CD14-positive monocyte (primary cell): ENCODE measurements around the gene FOXL2. TPM values are rescaled to one million over a fixed set of nuclear protein-coding genes. Genes with fewer than 3 reads are reported as not detected.

Experiments used
- DNase-seq, 3 donors: peaks; one replicate each; pipeline ENCODE4 v3.0.0-alpha.2; 2011 to 2022
- H2AFZ ChIP-seq: 2 replicates; pipeline ENCODE4 v1.6.0; 2012; ENCODE audit warnings: mild to moderate bottlenecking, low read depth, low read length, inconsistent platforms; ENCODE audit not compliant: insufficient read depth, poor library complexity, severe bottlenecking
- H3K27ac ChIP-seq, 2 donors: 1 replicate in 1 of 2; 2 replicates in 1 of 2; pipeline ENCODE4 v1.5.1; 2012 to 2013; ENCODE audit warnings: low read length in 2 of 2, control low read depth in 1 of 2, inconsistent platforms in 1 of 2, low read depth in 1 of 2, mild to moderate bottlenecking in 1 of 2
- H3K27me3 ChIP-seq, 2 donors: one replicate each; pipeline versions ENCODE4 v1.6.0 to v1.6.1; 2011 to 2013; ENCODE audit warnings: low read length in 2 of 2; ENCODE audit not compliant: control insufficient read depth in 2 of 2, insufficient read depth in 2 of 2
- H3K36me3 ChIP-seq, 2 donors: replicated peaks in 1 of 2; 1 replicate in 1 of 2; 2 replicates in 1 of 2; pipeline versions ENCODE4 v1.5.1 to v1.6.1; 2012 to 2013; ENCODE audit warnings: low read length in 2 of 2, control low read depth in 1 of 2, inconsistent platforms in 1 of 2, mild to moderate bottlenecking in 1 of 2; ENCODE audit not compliant: insufficient read depth in 2 of 2, control insufficient read depth in 1 of 2
- H3K4me1 ChIP-seq, 2 donors: 1 replicate in 1 of 2; 2 replicates in 1 of 2; pipeline versions ENCODE4 v1.5.1 to v1.6.1; 2012 to 2013; ENCODE audit warnings: low read length in 2 of 2, control low read depth in 1 of 2, inconsistent platforms in 1 of 2, mild to moderate bottlenecking in 1 of 2, moderate library complexity in 1 of 2; ENCODE audit not compliant: insufficient read depth in 2 of 2, control insufficient read depth in 1 of 2
- H3K4me2 ChIP-seq: replicated peaks from 2 replicates; pipeline ENCODE3; 2012; ENCODE audit warnings: low read length, moderate library complexity, mild to moderate bottlenecking; ENCODE audit not compliant: poor library complexity, severe bottlenecking; ENCODE audit errors: extremely low read depth
- H3K4me3 ChIP-seq, 3 experiments: fragments of 200-600 bp in 1 of 3; sonication (generic) in 1 of 3; replicated peaks in 1 of 3; 1 replicate in 2 of 3; 2 replicates in 1 of 3; pipeline ENCODE4 v1.5.1; 2011 to 2013; ENCODE audit warnings: low read length in 3 of 3, mild to moderate bottlenecking in 3 of 3, control low read depth in 2 of 3, low read depth in 2 of 3, inconsistent platforms in 1 of 3, moderate library complexity in 1 of 3
- H3K79me2 ChIP-seq: 2 replicates; pipeline ENCODE4 v1.6.0; 2012; ENCODE audit warnings: mild to moderate bottlenecking, control low read depth, inconsistent platforms, low read length, moderate library complexity; ENCODE audit not compliant: insufficient read depth
- H3K9ac ChIP-seq: 2 replicates; pipeline ENCODE4 v1.6.0; 2017; ENCODE audit warnings: low read length, mild to moderate bottlenecking; ENCODE audit not compliant: insufficient read depth, poor library complexity, severe bottlenecking
- H3K9me3 ChIP-seq, 2 donors: replicated peaks in 1 of 2; 1 replicate in 1 of 2; 2 replicates in 1 of 2; pipeline versions ENCODE4 v1.5.1 to v1.6.1; 2012 to 2013; ENCODE audit warnings: low read length in 2 of 2, control low read depth in 1 of 2; ENCODE audit not compliant: control insufficient read depth in 1 of 2, insufficient read depth in 1 of 2
- H4K20me1 ChIP-seq: 2 replicates; pipeline ENCODE4 v1.6.0; 2012; ENCODE audit warnings: mild to moderate bottlenecking, low read length, control low read depth, moderate library complexity; ENCODE audit not compliant: insufficient read depth
- H3K27ac Mint-ChIP-seq, 7 donors: one replicate each; pipeline ENCODE4 v1.8.0; 2020; ENCODE audit warnings: mild to moderate bottlenecking in 7 of 7, mixed read lengths in 7 of 7, moderate library complexity in 6 of 7, inconsistent platforms in 2 of 7
- H3K27me3 Mint-ChIP-seq, 3 donors: one replicate each; pipeline ENCODE4 v1.8.0; 2021 to 2022; ENCODE audit warnings: low read depth in 3 of 3, mild to moderate bottlenecking in 3 of 3, mixed read lengths in 3 of 3, moderate library complexity in 3 of 3, inconsistent platforms in 1 of 3
- H3K36me3 Mint-ChIP-seq, 2 donors: one replicate each; pipeline ENCODE4 v1.8.0; 2020; ENCODE audit warnings: mixed read lengths in 2 of 2, inconsistent platforms in 1 of 2, mild to moderate bottlenecking in 1 of 2
- H3K4me1 Mint-ChIP-seq: one replicate; pipeline ENCODE4 v1.8.0; 2020; ENCODE audit warnings: mild to moderate bottlenecking, mixed read lengths
- H3K4me3 Mint-ChIP-seq, 2 donors: one replicate each; pipeline ENCODE4 v1.8.0; 2020; ENCODE audit warnings: mild to moderate bottlenecking in 2 of 2, mixed read lengths in 2 of 2, moderate library complexity in 1 of 2
- H3K9me3 Mint-ChIP-seq, 7 donors: one replicate each; pipeline ENCODE4 v1.8.0; 2020 to 2022; ENCODE audit warnings: mixed read lengths in 7 of 7, mild to moderate bottlenecking in 6 of 7, moderate library complexity in 6 of 7, inconsistent platforms in 2 of 7
- WGBS: methylation state at CpG from one replicate; pipeline ENCODE4 v1.1.5; 2013; ENCODE audit warnings: missing lambda C conversion rate; ENCODE audit not compliant: insufficient coverage; 5-methylcytosine and 5-hydroxymethylcytosine counted together
- intact Hi-C, 2 donors: fragments of 100-400 bp; cut with micrococcal nuclease; formaldehyde crosslinking; loops; one replicate each; pipeline versions ENCODE4 v1.15.0 to v1.15.1; 2023
- polyA plus RNA-seq, 3 donors: library from polyadenylated mRNA; depleted of rRNA in 1 of 3; unstranded in 2 of 3; stranded (reverse) in 1 of 3; fragments of 300-500 nt in 2 of 3; fragments of >200 nt in 1 of 3; fragmentation: Illumina TruSeq in 2 of 3; gene quantifications; 1 replicate in 2 of 3; 2 replicates in 1 of 3; pipeline ENCODE4 v1.2.3, GENCODE V29; 2012 to 2021
- TF ChIP-seq, protein P1 (sequence below): fragments of 200-600 bp; IDR thresholded peaks from one replicate; pipeline ENCODE4 v1.8.0; 2022; ENCODE audit warnings: antibody characterized with exemption, mild to moderate bottlenecking

Gene FOXL2
- polyA plus RNA-seq, 3 donors, result not detected

DNA sequence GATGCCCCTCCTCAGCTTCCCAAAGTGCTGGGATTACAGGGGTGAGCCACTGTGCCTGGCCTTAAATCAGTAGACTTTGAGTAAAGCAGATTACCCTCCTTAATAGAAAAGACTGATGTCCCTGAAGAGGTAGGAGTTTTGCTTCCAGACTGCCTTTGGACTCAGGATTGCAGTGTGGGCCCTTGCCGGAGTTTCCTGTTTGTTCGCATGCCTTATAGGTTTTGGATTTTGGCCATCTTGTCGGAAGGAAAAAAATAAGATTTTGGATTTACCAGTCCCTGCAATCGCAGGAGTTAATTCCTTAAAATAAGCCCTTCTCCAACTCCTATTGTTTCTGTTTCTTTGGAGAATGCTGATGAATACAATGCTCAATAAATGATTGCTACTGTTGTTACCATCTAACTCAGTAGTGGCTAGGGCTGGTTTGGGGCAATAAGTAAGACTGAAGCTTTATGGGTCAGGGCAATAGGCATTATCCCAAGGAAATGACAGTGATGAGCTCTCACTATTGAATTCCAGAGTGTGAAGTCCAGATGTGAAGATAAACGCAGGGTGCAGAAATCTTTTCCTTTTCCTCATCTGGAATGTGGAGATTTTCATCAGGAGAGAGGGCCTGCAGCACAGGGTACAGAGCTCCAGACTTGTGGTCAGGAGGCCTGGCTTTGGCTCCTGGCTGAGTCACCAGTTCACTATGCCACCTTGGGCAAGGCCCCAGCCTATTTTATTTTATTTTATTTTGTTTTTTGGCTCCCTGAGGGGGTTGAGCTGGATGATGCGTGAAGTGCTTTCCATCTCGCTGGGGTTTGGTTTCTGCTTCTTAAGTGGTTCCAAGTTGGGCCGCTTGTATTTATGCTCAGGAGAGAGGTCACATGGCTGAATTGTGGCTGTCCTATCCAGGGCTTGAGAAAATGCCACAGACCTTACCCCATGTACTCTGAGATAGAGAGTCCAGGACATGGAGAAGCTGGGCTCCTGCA, 25.3 kb downstream of the FOXL2 start:
- H3K4me2 ChIP-seq, result no peak overlapping the region
- Mint-ChIP-seq H3K27ac (no peak overlapping the region), H3K4me3 (no peak overlapping the region), H3K27me3 (peaks cover 4 to 10% (median 10%) of the 10 kb centered on the region in 3 donors), H3K9me3 (no peaks in the 10 kb centered on the region), H3K4me1 (peaks cover 6% of the 10 kb centered on the region), H3K36me3 (no peaks in the 10 kb centered on the region)
- 100% methylated on average over 2 of the region's 8 CpGs for WGBS
- no peak overlapping the region for H3K9ac ChIP-seq
- no peaks in the 10 kb centered on the region for H3K4me1 ChIP-seq
- H2AFZ ChIP-seq, result no peak overlapping the region
- H3K27ac ChIP-seq, result no peak overlapping the region
- DNase-seq, result no peak
- H3K36me3 ChIP-seq, result no peaks in the 10 kb centered on the region
- TF ChIP-seq, protein P1, sequence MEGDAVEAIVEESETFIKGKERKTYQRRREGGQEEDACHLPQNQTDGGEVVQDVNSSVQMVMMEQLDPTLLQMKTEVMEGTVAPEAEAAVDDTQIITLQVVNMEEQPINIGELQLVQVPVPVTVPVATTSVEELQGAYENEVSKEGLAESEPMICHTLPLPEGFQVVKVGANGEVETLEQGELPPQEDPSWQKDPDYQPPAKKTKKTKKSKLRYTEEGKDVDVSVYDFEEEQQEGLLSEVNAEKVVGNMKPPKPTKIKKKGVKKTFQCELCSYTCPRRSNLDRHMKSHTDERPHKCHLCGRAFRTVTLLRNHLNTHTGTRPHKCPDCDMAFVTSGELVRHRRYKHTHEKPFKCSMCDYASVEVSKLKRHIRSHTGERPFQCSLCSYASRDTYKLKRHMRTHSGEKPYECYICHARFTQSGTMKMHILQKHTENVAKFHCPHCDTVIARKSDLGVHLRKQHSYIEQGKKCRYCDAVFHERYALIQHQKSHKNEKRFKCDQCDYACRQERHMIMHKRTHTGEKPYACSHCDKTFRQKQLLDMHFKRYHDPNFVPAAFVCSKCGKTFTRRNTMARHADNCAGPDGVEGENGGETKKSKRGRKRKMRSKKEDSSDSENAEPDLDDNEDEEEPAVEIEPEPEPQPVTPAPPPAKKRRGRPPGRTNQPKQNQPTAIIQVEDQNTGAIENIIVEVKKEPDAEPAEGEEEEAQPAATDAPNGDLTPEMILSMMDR, result no peak
- no peaks in the 10 kb centered on the region for H3K79me2 ChIP-seq
- H3K4me3 ChIP-seq, result no peak overlapping the region
- peaks cover 0 to 10% of the 10 kb centered on the region in 2 donors for H3K27me3 ChIP-seq
- intact Hi-C loops, result loop anchor here (5.0 to 10.0 kb wide), 6 partner anchors 224 to 857 kb away; no protein-coding TSS in a partner anchor
- H3K9me3 ChIP-seq, result no peaks in the 10 kb centered on the region
- no peaks in the 10 kb centered on the region for H4K20me1 ChIP-seq

DNA sequence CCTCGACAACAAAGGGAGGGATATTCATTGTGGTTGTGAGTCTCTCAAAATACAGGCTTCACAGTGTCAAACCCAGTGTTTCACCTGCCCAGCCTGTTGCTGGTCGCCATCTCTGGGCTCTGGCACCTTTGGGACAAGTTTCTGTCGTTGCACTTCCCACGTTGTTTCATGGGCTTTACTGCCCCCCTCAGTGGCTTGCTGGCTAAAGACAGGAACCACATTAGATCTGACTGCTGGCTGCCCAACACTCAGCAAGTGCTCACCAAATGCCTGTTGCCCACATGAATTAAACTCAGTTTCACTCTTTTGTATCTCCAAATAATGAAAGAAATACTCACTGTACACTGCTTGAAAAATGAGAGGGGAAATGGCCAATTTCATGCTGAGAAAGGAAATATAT, 27.6 kb downstream of the FOXL2 start:
- no peak overlapping the region for H3K27ac Mint-ChIP-seq
- Histone ChIP-seq H3K27ac (no peak overlapping the region), H4K20me1 (no peaks in the 10 kb centered on the region), H3K79me2 (no peaks in the 10 kb centered on the region), H3K4me2 (no peak overlapping the region), H3K4me3 (no peak overlapping the region), H3K4me1 (peaks cover 13 to 17% of the 10 kb centered on the region in 2 donors), H3K9ac (no peak overlapping the region), H3K36me3 (no peaks in the 10 kb centered on the region), H2AFZ (no peak overlapping the region), H3K9me3 (no peaks in the 10 kb centered on the region), H3K27me3 (peaks cover 0 to 6% of the 10 kb centered on the region in 2 donors)
- H3K4me1 Mint-ChIP-seq, result peaks cover 14% of the 10 kb centered on the region
- no peaks in the 10 kb centered on the region for H3K36me3 Mint-ChIP-seq
- no peak overlapping the region for H3K4me3 Mint-ChIP-seq
- no peaks in the 10 kb centered on the region for H3K9me3 Mint-ChIP-seq
- 75% methylated on average over 4 of the region's 4 CpGs for WGBS
- TF ChIP-seq, protein P1, result no peak
- intact Hi-C loops, result loop anchor here (5.0 kb wide), 4 partner anchors 57 to 327 kb away; partner anchors contain the start of genes CEP70 (in 1 of the 2) and PIK3CB (in 1 of the 2)
- DNase-seq, result no peak
- peaks cover 3 to 7% (median 5%) of the 10 kb centered on the region in 3 donors for H3K27me3 Mint-ChIP-seq
